Activated T-cell treated with anti-CD3 and anti-CD28 coated beads for 1 hour (primary cell): ENCODE data around the gene MYO5B.
"Not testable (repeated sequence)": the region's sequence is repeated elsewhere in the genome, so short reads cannot be mapped to it uniquely, and the experiment has no call there.

Experiments used
- DNase-seq: peaks from one replicate; pipeline ENCODE4 v3.0.0-alpha.2; 2020; ENCODE audit warnings: low read depth

MYO5B gene

GRCh38 chr18:49834258-49834657, 360.7 kb downstream of the MYO5B start:
- DNase-seq = no peak

- DNase-seq = no peak
These were observed 361.1 kb downstream of the MYO5B start for GRCh38 chr18:49833814-49834213.

- DNase-seq = no peak
These were observed 362.7 kb downstream of the MYO5B start for GRCh38 chr18:49832221-49832647.

- no peak for DNase-seq
These were observed 367.0 kb downstream of the MYO5B start for GRCh38 chr18:49827996-49828395.

GRCh38 chr18:49819823-49820671, 374.9 kb downstream of the MYO5B start:
- DNase-seq = peak; percentile 16

GRCh38 chr18:49819071-49819662, 375.8 kb downstream of the MYO5B start:
- no peak for DNase-seq

GRCh38 chr18:49817947-49818346, 377.0 kb downstream of the MYO5B start:
- DNase-seq = no peak

- no peak for DNase-seq
These were observed 379.0 kb downstream of the MYO5B start for GRCh38 chr18:49815927-49816326.

GRCh38 chr18:49814147-49814499, 380.8 kb downstream of the MYO5B start:
- DNase-seq = peak; percentile 20

- peak; percentile 68 for DNase-seq
These were observed 381.4 kb downstream of the MYO5B start, which contains the start of gene ACAA2 for GRCh38 chr18:49813319-49814146. ACAA2 (minus strand) TSS chr18:49813533; CDS start chr18:49813484, 49 bp downstream.

- DNase-seq = no peak
These were observed 382.0 kb downstream of the MYO5B start for GRCh38 chr18:49813069-49813318.

GRCh38 chr18:49812286-49813068, 382.5 kb downstream of the MYO5B start:
- no peak for DNase-seq

- DNase-seq = no peak
These were observed 383.6 kb downstream of the MYO5B start for GRCh38 chr18:49811151-49811938.

GRCh38 chr18:49808553-49809191, 386.3 kb downstream of the MYO5B start:
- DNase-seq = not testable (repeated sequence)

GRCh38 chr18:49804096-49804495, 390.9 kb downstream of the MYO5B start:
- DNase-seq = no peak

- no peak for DNase-seq
These were observed 392.3 kb downstream of the MYO5B start for GRCh38 chr18:49802623-49803022.

- DNase-seq = not testable (repeated sequence)
These were observed 394.5 kb downstream of the MYO5B start for GRCh38 chr18:49800491-49800890.

- not testable (repeated sequence) for DNase-seq
These were observed 395.1 kb downstream of the MYO5B start for GRCh38 chr18:49799806-49800205.

GRCh38 chr18:49798001-49798400, 396.9 kb downstream of the MYO5B start:
- DNase-seq = no peak

GRCh38 chr18:49795612-49796552, 399.1 kb downstream of the MYO5B start:
- DNase-seq = no peak
